HepG2 (cell line): Measurements from ENCODE around the gene KLF13. TPM values are rescaled to one million over a fixed set of nuclear protein-coding genes. Genes with fewer than 3 reads are reported as not detected.

Experiments used
- CC2D1A ChIP-seq: sonication (generic); formaldehyde crosslinking; IDR thresholded peaks from 2 replicates; pipeline ENCODE4 v1.8.1; 2023; ENCODE audit warnings: mild to moderate bottlenecking, missing genetic modification reagents
- PRDM4 ChIP-seq: sonication (generic); formaldehyde crosslinking; IDR thresholded peaks from 2 replicates; pipeline ENCODE4 v1.9.0; 2021; ENCODE audit warnings: missing genetic modification reagents, borderline replicate concordance
- ZBTB10 ChIP-seq: sonication (generic); formaldehyde crosslinking; IDR thresholded peaks from 2 replicates; pipeline ENCODE4 v1.4.0; 2020; ENCODE audit warnings: missing genetic modification reagents, borderline replicate concordance
- polyA plus RNA-seq, 8 experiments: library from polyadenylated mRNA; depleted of rRNA in 3 of 8; stranded (reverse) in 7 of 8; unstranded in 1 of 8; fragments of >200 nt; fragmentation: Illumina TruSeq in 4 of 8; extraction: Trizol in 4 of 8; gene quantifications; 2 replicates each; pipeline versions ENCODE4 v1.2.1 to v1.2.3, GENCODE V29; 2011 to 2016; ENCODE audit warnings: low read depth in 4 of 8, missing spikeins in 1 of 8, mixed read lengths in 1 of 8; ENCODE audit not compliant: insufficient read depth in 1 of 8
- total RNA-seq, 5 experiments: library from RNA; depleted of rRNA; stranded (reverse); fragments of >200 nt; fragmentation: Illumina TruSeq; extraction: Trizol; gene quantifications; 2 replicates each; pipeline ENCODE4 v1.2.3, GENCODE V29; 2016; ENCODE audit warnings: low read depth in 1 of 5
- TF ChIP-seq, protein P1 (sequence below): sonication (generic); formaldehyde crosslinking; IDR thresholded peaks from 2 replicates; pipeline ENCODE4 v1.4.0; 2020; ENCODE audit warnings: missing genetic modification reagents

The KLF13 gene
- total and polyA plus RNA-seq, 2 of the 13 experiments (the other 11 are each of a cell fraction or from before 2014, with no cell fraction given) = 16.8 to 25.1 TPM

DNA sequence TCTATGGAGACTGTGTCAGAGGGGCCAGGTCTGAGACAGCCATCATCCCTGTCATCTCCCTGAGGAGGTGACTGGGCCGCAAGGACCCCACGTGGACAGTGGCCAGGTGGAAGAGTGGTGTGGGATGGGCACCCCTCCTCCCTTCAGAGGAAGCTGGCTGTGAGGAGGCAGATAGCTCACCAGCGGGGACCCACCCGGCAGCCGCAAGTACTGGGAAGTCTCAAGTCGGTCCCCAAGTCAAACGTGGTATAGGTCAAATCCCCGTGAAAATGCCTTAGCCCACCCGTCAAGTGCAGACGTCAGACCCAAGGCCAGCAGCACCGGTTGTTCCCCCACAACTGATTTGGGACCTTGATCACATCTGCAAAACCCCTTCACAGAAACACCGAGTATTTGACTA lies 12.3 kb upstream of the KLF13 start (continued):
- TF ChIP-seq ZBTB10 (CRISPR knock-in tag) (no peak), PRDM4 (CRISPR knock-in tag) (no peak), CC2D1A (no peak)
- TF ChIP-seq, protein P1, sequence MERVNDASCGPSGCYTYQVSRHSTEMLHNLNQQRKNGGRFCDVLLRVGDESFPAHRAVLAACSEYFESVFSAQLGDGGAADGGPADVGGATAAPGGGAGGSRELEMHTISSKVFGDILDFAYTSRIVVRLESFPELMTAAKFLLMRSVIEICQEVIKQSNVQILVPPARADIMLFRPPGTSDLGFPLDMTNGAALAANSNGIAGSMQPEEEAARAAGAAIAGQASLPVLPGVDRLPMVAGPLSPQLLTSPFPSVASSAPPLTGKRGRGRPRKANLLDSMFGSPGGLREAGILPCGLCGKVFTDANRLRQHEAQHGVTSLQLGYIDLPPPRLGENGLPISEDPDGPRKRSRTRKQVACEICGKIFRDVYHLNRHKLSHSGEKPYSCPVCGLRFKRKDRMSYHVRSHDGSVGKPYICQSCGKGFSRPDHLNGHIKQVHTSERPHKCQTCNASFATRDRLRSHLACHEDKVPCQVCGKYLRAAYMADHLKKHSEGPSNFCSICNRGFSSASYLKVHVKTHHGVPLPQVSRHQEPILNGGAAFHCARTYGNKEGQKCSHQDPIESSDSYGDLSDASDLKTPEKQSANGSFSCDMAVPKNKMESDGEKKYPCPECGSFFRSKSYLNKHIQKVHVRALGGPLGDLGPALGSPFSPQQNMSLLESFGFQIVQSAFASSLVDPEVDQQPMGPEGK = no peak
- TF ChIP-seq, all 625 proteins: peak for 0
